GM12865 (cell line): Measurements from ENCODE around the gene WNK4.

ENCODE experiments used
- DNase-seq: peaks from one replicate; pipeline ENCODE4 v3.0.0; 2010; ENCODE audit warnings: low read depth
- H3K4me3 ChIP-seq: 2 replicates; pipeline ENCODE4 v1.5.1; 2011; ENCODE audit warnings: mild to moderate bottlenecking, low read depth, low read length, control low read depth
- CTCF ChIP-seq: IDR thresholded peaks from 2 replicates; pipeline ENCODE4 v1.5.1; 2011; ENCODE audit warnings: low read length, control low read depth, low read depth, inconsistent platforms; ENCODE audit not compliant: insufficient read depth; ENCODE audit errors: missing control alignments

WNK4 gene

GRCh38 chr17:42830971-42831370 lies 50.6 kb downstream of the WNK4 start:
- TF ChIP-seq CTCF = no peak
- DNase-seq = no peak
- no peak overlapping the region for H3K4me3 ChIP-seq

GRCh38 chr17:42832213-42832933 lies 52.0 kb downstream of the WNK4 start:
- no peak for TF ChIP-seq CTCF

GRCh38 chr17:42832934-42833766 lies 52.7 kb downstream of the WNK4 start, which contains the start of gene PSME3:
PSME3 (plus strand) TSS chr17:42833397; CDS start chr17:42833632, 235 bp downstream.
- H3K4me3 ChIP-seq = peak within 1 kb of the TSS; percentile 95
- peak; percentile 90 for DNase-seq
- TF ChIP-seq CTCF = no peak

More at GRCh38 chr17:42832213-42832933, 52.0 kb downstream of the WNK4 start:
- no peak for DNase-seq
- peak overlapping the region; percentile 95 for H3K4me3 ChIP-seq

GRCh38 chr17:42833767-42834422 lies 53.5 kb downstream of the WNK4 start:
- H3K4me3 ChIP-seq = peak overlapping the region; percentile 95
- no peak for DNase-seq
- TF ChIP-seq CTCF = no peak

GRCh38 chr17:42835732-42836131 lies 55.3 kb downstream of the WNK4 start:
- DNase-seq = no peak
- no peak overlapping the region for H3K4me3 ChIP-seq
- no peak for TF ChIP-seq CTCF

GRCh38 chr17:42841975-42842685 lies 61.7 kb downstream of the WNK4 start:
- TF ChIP-seq CTCF = no peak
- no peak for DNase-seq
- H3K4me3 ChIP-seq = no peak overlapping the region
